ENCODE data around the gene NDUFS8.
"Not testable (repeated sequence)": the region's sequence is repeated elsewhere in the genome, so short reads cannot be mapped to it uniquely, and the experiment has no call there.

GRCh38 chr11:67995579-67995978, 34.9 kb upstream of the NDUFS8 start:
- TF ChIP-seq, protein P1, sequence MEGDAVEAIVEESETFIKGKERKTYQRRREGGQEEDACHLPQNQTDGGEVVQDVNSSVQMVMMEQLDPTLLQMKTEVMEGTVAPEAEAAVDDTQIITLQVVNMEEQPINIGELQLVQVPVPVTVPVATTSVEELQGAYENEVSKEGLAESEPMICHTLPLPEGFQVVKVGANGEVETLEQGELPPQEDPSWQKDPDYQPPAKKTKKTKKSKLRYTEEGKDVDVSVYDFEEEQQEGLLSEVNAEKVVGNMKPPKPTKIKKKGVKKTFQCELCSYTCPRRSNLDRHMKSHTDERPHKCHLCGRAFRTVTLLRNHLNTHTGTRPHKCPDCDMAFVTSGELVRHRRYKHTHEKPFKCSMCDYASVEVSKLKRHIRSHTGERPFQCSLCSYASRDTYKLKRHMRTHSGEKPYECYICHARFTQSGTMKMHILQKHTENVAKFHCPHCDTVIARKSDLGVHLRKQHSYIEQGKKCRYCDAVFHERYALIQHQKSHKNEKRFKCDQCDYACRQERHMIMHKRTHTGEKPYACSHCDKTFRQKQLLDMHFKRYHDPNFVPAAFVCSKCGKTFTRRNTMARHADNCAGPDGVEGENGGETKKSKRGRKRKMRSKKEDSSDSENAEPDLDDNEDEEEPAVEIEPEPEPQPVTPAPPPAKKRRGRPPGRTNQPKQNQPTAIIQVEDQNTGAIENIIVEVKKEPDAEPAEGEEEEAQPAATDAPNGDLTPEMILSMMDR (conservative IDR thresholded peaks at IDR 0.05; ENCODE audit: low read length): not testable (repeated sequence)
- not testable (repeated sequence) for TF ChIP-seq EZH2phosphoT487 (IDR thresholded peaks at IDR 0.05; ENCODE audit: borderline replicate concordance)
